K562 (cell line): ENCODE data around the gene VDR. TPM values are rescaled to one million over a fixed set of nuclear protein-coding genes. Genes with fewer than 3 reads are reported as not detected.

Experiments
- BRD9 ChIP-seq: fragments of 450-650 bp; IDR thresholded peaks from 2 replicates; pipeline ENCODE4 v1.6.1; 2018; ENCODE audit warnings: low read depth; ENCODE audit not compliant: partially characterized antibody
- FOXP1 ChIP-seq: sonication (generic); formaldehyde crosslinking; IDR thresholded peaks from 2 replicates; pipeline ENCODE4 v1.8.0; 2022; ENCODE audit warnings: mild to moderate bottlenecking, missing genetic modification reagents
- GTF2A2 ChIP-seq: IDR thresholded peaks from 2 replicates; pipeline ENCODE4 v1.6.1; 2016; ENCODE audit warnings: mild to moderate bottlenecking, missing genetic modification characterization, missing compliant biosample characterization
- HMGXB4 ChIP-seq: sonication (generic); formaldehyde crosslinking; IDR thresholded peaks from 2 replicates; pipeline ENCODE4 v1.8.1; 2023; ENCODE audit warnings: mild to moderate bottlenecking, missing genetic modification reagents
- MAFG ChIP-seq: fragments of 450-650 bp; conservative IDR thresholded peaks from 2 replicates; pipeline ENCODE4 v1.6.1; 2016; ENCODE audit warnings: missing genetic modification characterization, missing compliant biosample characterization
- MNT ChIP-seq, 2 experiments: fragments of 450-650 bp; conservative IDR thresholded peaks; 2 replicates each; pipeline ENCODE4 v1.6.1; 2017; ENCODE audit warnings: mild to moderate bottlenecking in 2 of 2, moderate library complexity in 2 of 2
- MTA2 ChIP-seq: fragments of 450-650 bp; IDR thresholded peaks from 2 replicates; pipeline ENCODE4 v1.6.1; 2016; ENCODE audit warnings: low read depth
- POLR2AphosphoS2 ChIP-seq: IDR thresholded peaks from 2 replicates; pipeline ENCODE4 v1.6.1; 2012; ENCODE audit warnings: low read length, improper control_type of control experiment
- ZBTB11 ChIP-seq, 3 experiments: fragments of 200-800 bp in 1 of 3; fragments of 250-450 bp in 1 of 3; fragments of 450-650 bp in 1 of 3; sonication (Bioruptor Pico) in 1 of 3; sonication (Bioruptor generic) in 1 of 3; formaldehyde crosslinking in 1 of 3; IDR thresholded peaks; 2 replicates each; pipeline versions ENCODE4 v1.6.1 to v1.8.0; 2016 to 2022; ENCODE audit warnings: mild to moderate bottlenecking in 2 of 3, missing genetic modification characterization in 2 of 3, missing compliant biosample characterization in 1 of 3, moderate library complexity in 1 of 3
- ZBTB26 ChIP-seq: fragments of 450-650 bp; formaldehyde crosslinking; IDR thresholded peaks from 2 replicates; pipeline ENCODE4 v1.4.0; 2022; ENCODE audit warnings: missing genetic modification characterization
- polyA plus RNA-seq, 8 experiments: library from polyadenylated mRNA; depleted of rRNA in 4 of 8; stranded (reverse) in 5 of 8; unstranded in 3 of 8; fragments of >200 nt; fragmentation: Nextera tagmentation in 2 of 8; fragmentation: Illumina TruSeq in 1 of 8; extraction: Ambion mirVana in 2 of 8; extraction: Trizol in 1 of 8; gene quantifications; 2 replicates each; pipeline versions ENCODE4 v1.2.1 to v1.2.3, GENCODE V29; 2011 to 2014; ENCODE audit warnings: inconsistent platforms in 1 of 8, missing spikeins in 1 of 8
- total RNA-seq, 7 experiments: library from RNA; depleted of rRNA in 6 of 7; stranded (reverse); fragments of >200 nt in 6 of 7; fragmentation: Illumina TruSeq in 2 of 7; extraction: Trizol in 2 of 7; gene quantifications; 2 replicates each; pipeline versions ENCODE4 v1.2.1 to v1.2.3, GENCODE V29; 2011 to 2021; ENCODE audit warnings: low replicate concordance in 1 of 7
- TF ChIP-seq, protein P1 (sequence below), 2 experiments: fragments of 450-650 bp; IDR thresholded peaks; 2 replicates each; pipeline ENCODE4 v1.6.1; 2018; ENCODE audit warnings: mild to moderate bottlenecking in 2 of 2, low read depth in 1 of 2; ENCODE audit not compliant: partially characterized antibody in 2 of 2
- TF ChIP-seq, protein P2 (sequence below): fragments of 450-650 bp; conservative IDR thresholded peaks from 2 replicates; pipeline ENCODE4 v1.6.1; 2016; ENCODE audit warnings: missing genetic modification characterization, low read depth, mild to moderate bottlenecking, control low read depth, missing compliant biosample characterization

The VDR gene
- total and polyA plus RNA-seq, 9 of the 15 experiments (the other 6 are each of a cell fraction or from before 2014, with no cell fraction given), result 0.61 to 4.8 (median 2.0) TPM

GRCh38 chr12:47896022-47896421, 8.8 kb downstream of the VDR start (continued):
- no peak for TF ChIP-seq GTF2A2 (tag)
- TF ChIP-seq FOXP1 (CRISPR knock-in tag), result no peak
- no peak for TF ChIP-seq BRD9
- TF ChIP-seq, protein P1, sequence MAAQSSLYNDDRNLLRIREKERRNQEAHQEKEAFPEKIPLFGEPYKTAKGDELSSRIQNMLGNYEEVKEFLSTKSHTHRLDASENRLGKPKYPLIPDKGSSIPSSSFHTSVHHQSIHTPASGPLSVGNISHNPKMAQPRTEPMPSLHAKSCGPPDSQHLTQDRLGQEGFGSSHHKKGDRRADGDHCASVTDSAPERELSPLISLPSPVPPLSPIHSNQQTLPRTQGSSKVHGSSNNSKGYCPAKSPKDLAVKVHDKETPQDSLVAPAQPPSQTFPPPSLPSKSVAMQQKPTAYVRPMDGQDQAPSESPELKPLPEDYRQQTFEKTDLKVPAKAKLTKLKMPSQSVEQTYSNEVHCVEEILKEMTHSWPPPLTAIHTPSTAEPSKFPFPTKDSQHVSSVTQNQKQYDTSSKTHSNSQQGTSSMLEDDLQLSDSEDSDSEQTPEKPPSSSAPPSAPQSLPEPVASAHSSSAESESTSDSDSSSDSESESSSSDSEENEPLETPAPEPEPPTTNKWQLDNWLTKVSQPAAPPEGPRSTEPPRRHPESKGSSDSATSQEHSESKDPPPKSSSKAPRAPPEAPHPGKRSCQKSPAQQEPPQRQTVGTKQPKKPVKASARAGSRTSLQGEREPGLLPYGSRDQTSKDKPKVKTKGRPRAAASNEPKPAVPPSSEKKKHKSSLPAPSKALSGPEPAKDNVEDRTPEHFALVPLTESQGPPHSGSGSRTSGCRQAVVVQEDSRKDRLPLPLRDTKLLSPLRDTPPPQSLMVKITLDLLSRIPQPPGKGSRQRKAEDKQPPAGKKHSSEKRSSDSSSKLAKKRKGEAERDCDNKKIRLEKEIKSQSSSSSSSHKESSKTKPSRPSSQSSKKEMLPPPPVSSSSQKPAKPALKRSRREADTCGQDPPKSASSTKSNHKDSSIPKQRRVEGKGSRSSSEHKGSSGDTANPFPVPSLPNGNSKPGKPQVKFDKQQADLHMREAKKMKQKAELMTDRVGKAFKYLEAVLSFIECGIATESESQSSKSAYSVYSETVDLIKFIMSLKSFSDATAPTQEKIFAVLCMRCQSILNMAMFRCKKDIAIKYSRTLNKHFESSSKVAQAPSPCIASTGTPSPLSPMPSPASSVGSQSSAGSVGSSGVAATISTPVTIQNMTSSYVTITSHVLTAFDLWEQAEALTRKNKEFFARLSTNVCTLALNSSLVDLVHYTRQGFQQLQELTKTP (IDR thresholded peaks at IDR 0.05; ENCODE audit: low read depth in 1 of 2, partially characterized antibody in 2 of 2), result no peak
- no peak for TF ChIP-seq ZBTB26 (CRISPR knock-in tag)
- no peak for TF ChIP-seq MNT (conservative IDR thresholded peaks at IDR 0.05)
- no peak for TF ChIP-seq POLR2AphosphoS2
- TF ChIP-seq ZBTB11 (CRISPR knock-in tag; IDR thresholded peaks at IDR 0.05), result no peak
- no peak for TF ChIP-seq HMGXB4 (CRISPR knock-in tag)
- no peak for TF ChIP-seq MTA2
- TF ChIP-seq, protein P2, sequence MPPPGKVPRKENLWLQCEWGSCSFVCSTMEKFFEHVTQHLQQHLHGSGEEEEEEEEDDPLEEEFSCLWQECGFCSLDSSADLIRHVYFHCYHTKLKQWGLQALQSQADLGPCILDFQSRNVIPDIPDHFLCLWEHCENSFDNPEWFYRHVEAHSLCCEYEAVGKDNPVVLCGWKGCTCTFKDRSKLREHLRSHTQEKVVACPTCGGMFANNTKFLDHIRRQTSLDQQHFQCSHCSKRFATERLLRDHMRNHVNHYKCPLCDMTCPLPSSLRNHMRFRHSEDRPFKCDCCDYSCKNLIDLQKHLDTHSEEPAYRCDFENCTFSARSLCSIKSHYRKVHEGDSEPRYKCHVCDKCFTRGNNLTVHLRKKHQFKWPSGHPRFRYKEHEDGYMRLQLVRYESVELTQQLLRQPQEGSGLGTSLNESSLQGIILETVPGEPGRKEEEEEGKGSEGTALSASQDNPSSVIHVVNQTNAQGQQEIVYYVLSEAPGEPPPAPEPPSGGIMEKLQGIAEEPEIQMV, result no peak
- peak; percentile 40 for TF ChIP-seq MAFG (tag)
